ENCODE measurements around the gene CNGB1.

DNA sequence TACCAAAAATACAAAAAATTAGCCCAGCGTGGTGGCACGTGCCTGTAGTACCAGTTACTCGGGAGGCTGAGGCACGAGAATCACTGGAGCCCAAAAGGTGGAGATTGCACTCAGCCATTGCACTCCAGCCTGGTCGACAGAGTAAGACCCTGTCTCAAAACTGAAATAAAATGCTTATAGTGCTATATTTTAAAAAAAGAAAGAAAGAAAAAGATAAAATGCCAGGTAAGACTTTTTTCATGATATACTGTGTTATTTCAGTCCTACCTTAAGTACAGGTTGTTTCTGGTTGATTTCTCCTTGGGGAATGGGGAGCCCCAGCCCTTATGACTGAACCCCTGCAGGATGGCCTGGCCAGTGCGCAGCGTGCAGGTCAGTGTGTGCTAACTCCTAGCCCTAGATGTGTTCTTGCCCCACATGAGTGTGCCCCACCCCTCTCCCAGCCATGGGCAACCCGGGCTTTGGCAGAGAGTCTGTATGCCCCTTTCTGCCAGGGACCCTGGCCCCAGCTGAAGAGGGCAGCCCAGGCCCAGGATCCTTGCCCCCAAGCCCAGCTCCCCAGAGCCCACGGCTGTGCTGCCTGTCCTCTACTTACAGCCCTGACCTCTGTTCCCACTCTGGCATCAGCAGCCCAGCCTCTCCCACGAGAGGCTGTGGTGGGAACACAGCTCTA lies 1.3 kb downstream of the CNGB1 start:
- no peak for TF ChIP-seq POLR2AphosphoS5 (IDR thresholded peaks at IDR 0.05; ENCODE audit: low read depth, low read length)
- TF ChIP-seq, protein P1, sequence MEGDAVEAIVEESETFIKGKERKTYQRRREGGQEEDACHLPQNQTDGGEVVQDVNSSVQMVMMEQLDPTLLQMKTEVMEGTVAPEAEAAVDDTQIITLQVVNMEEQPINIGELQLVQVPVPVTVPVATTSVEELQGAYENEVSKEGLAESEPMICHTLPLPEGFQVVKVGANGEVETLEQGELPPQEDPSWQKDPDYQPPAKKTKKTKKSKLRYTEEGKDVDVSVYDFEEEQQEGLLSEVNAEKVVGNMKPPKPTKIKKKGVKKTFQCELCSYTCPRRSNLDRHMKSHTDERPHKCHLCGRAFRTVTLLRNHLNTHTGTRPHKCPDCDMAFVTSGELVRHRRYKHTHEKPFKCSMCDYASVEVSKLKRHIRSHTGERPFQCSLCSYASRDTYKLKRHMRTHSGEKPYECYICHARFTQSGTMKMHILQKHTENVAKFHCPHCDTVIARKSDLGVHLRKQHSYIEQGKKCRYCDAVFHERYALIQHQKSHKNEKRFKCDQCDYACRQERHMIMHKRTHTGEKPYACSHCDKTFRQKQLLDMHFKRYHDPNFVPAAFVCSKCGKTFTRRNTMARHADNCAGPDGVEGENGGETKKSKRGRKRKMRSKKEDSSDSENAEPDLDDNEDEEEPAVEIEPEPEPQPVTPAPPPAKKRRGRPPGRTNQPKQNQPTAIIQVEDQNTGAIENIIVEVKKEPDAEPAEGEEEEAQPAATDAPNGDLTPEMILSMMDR (IDR thresholded peaks at IDR 0.05), result no peak

Data from SK-N-SH (cell line).